Testis (tissue), 2 donors: ENCODE measurements around the gene CNPY4.

ENCODE experiments used
- CTCF ChIP-seq, 3 experiments: fragments of 450-650 bp in 2 of 3; fragments of 200-600 bp in 1 of 3; sonication (generic) in 1 of 3; IDR thresholded peaks; one replicate each; pipeline ENCODE4 v1.5.1; 2016 to 2019; ENCODE audit warnings: antibody characterized with exemption in 3 of 3, mild to moderate bottlenecking in 2 of 3, moderate library complexity in 1 of 3
- POLR2A ChIP-seq: fragments of 450-650 bp; IDR thresholded peaks from one replicate; pipeline ENCODE4 v1.6.1; 2017; ENCODE audit warnings: antibody characterized with exemption, mild to moderate bottlenecking, moderate library complexity

GRCh38 chr7:100119072-100119969, at the start of gene CNPY4, which contains the start of gene TAF6:
- no peak for TF ChIP-seq CTCF (IDR thresholded peaks at IDR 0.05)
- no peak for TF ChIP-seq POLR2A
